Kidney glomerular epithelial cell (primary cell): ENCODE results near the gene ADAMTS2.
A peak's percentile ranks its signal among the peaks of the same experiment; 100 is the strongest.

Experiments
- DNase-seq: peaks from one replicate; lab custom pipeline; 2025; lab: John Stamatoyannopoulos, UW

Gene ADAMTS2

GRCh38 chr5:179177711-179178575, 167.3 kb downstream of the ADAMTS2 start:
- DNase-seq = no peak

GRCh38 chr5:179176571-179177230, 168.6 kb downstream of the ADAMTS2 start:
- no peak for DNase-seq

- no peak for DNase-seq
These were observed 169.1 kb downstream of the ADAMTS2 start for GRCh38 chr5:179176166-179176565.

GRCh38 chr5:179171816-179172745, 173.2 kb downstream of the ADAMTS2 start:
- no peak for DNase-seq

- no peak for DNase-seq
These were observed 173.9 kb downstream of the ADAMTS2 start for GRCh38 chr5:179171251-179171815.

- DNase-seq = no peak
These were observed 174.7 kb downstream of the ADAMTS2 start for GRCh38 chr5:179170606-179171005.

- no peak for DNase-seq
These were observed 175.4 kb downstream of the ADAMTS2 start for GRCh38 chr5:179169836-179170235.

- no peak for DNase-seq
These were observed 176.6 kb downstream of the ADAMTS2 start for GRCh38 chr5:179168664-179169063.

GRCh38 chr5:179167871-179168451, 177.3 kb downstream of the ADAMTS2 start:
- no peak for DNase-seq

GRCh38 chr5:179166886-179167841, 178.1 kb downstream of the ADAMTS2 start:
- DNase-seq = peak; percentile 20

GRCh38 chr5:179166171-179166885, 178.9 kb downstream of the ADAMTS2 start:
- no peak for DNase-seq

- no peak for DNase-seq
These were observed 179.7 kb downstream of the ADAMTS2 start for GRCh38 chr5:179165421-179166170.

GRCh38 chr5:179164331-179165311, 180.6 kb downstream of the ADAMTS2 start:
- DNase-seq = no peak

- no peak for DNase-seq
These were observed 181.8 kb downstream of the ADAMTS2 start for GRCh38 chr5:179163236-179164155.

- DNase-seq = no peak
These were observed 182.7 kb downstream of the ADAMTS2 start for GRCh38 chr5:179162351-179163235.

GRCh38 chr5:179161901-179162300, 183.4 kb downstream of the ADAMTS2 start:
- DNase-seq = no peak
